Common myeloid progenitor, CD34-positive (primary cell): ENCODE results near the gene ATOH8.

Experiments used
- CTCF ChIA-PET: fragments of 350-600 bp; sonication (Branson Sonifier 250); formaldehyde crosslinking; loops from one replicate; lab custom pipeline; 2021; ENCODE audit warnings: antibody characterized with exemption; lab: Charles Lee
- POLR2A ChIA-PET: fragments of 350-600 bp; sonication (Branson Sonifier 250); formaldehyde crosslinking; loops from one replicate; lab custom pipeline; 2021; ENCODE audit warnings: antibody characterized with exemption; lab: Charles Lee
- DNase-seq, 3 donors: peaks; one replicate each; pipeline versions ENCODE4 v3.0.0 to v3.0.0-alpha.2; 2013
- H3K27ac ChIP-seq, 2 experiments: 1 replicate in 1 of 2; 2 replicates in 1 of 2; pipeline ENCODE4 v1.7.0; 2013; ENCODE audit warnings: inconsistent platforms in 2 of 2, low read length in 2 of 2, mild to moderate bottlenecking in 2 of 2, low read depth in 1 of 2, moderate library complexity in 1 of 2; ENCODE audit not compliant: severe bottlenecking in 2 of 2, insufficient read depth in 1 of 2, poor library complexity in 1 of 2
- H3K27me3 ChIP-seq, 5 experiments: replicated peaks in 2 of 5; 1 replicate in 3 of 5; 2 replicates in 2 of 5; pipeline versions ENCODE4 v1.6.1 to v1.7.0; 2013; ENCODE audit warnings: low read length in 4 of 5, mild to moderate bottlenecking in 2 of 5, moderate library complexity in 2 of 5, inconsistent platforms in 1 of 5; ENCODE audit not compliant: insufficient read depth in 5 of 5, control insufficient read depth in 4 of 5
- H3K36me3 ChIP-seq, 4 experiments: 1 replicate in 2 of 4; 2 replicates in 2 of 4; pipeline versions ENCODE4 v1.6.1 to v1.7.0; 2013; ENCODE audit warnings: low read length in 3 of 4, control low read depth in 1 of 4, mild to moderate bottlenecking in 1 of 4; ENCODE audit not compliant: control insufficient read depth in 4 of 4, insufficient read depth in 4 of 4
- H3K4me1 ChIP-seq, 4 experiments: 1 replicate in 3 of 4; 2 replicates in 1 of 4; pipeline versions ENCODE4 v1.6.1 to v1.7.1; 2013; ENCODE audit warnings: low read length in 3 of 4, mild to moderate bottlenecking in 3 of 4, control low read depth in 1 of 4, inconsistent platforms in 1 of 4, moderate library complexity in 1 of 4; ENCODE audit not compliant: control insufficient read depth in 4 of 4, insufficient read depth in 4 of 4; ENCODE audit errors: control extremely low read depth in 1 of 4
- H3K4me3 ChIP-seq, 7 experiments: 1 replicate in 4 of 7; 2 replicates in 3 of 7; pipeline versions ENCODE4 v1.5.1 to v1.7.0; 2013; ENCODE audit warnings: mild to moderate bottlenecking in 7 of 7, low read length in 6 of 7, moderate library complexity in 6 of 7, inconsistent platforms in 2 of 7, low read depth in 2 of 7, control low read depth in 1 of 7; ENCODE audit not compliant: insufficient read depth in 4 of 7, control insufficient read depth in 1 of 7; ENCODE audit errors: extremely low read depth in 1 of 7
- H3K9me3 ChIP-seq, 5 experiments: 1 replicate in 4 of 5; 2 replicates in 1 of 5; pipeline versions ENCODE4 v1.6.1 to v1.7.1; 2013; ENCODE audit warnings: low read length in 4 of 5, mild to moderate bottlenecking in 2 of 5, inconsistent platforms in 1 of 5, low read depth in 1 of 5, moderate library complexity in 1 of 5; ENCODE audit not compliant: control insufficient read depth in 4 of 5, insufficient read depth in 2 of 5; ENCODE audit errors: control extremely low read depth in 1 of 5
- WGBS: methylation state at CpG from one replicate; pipeline ENCODE4 v1.1.5; 2013; ENCODE audit not compliant: insufficient coverage; 5-methylcytosine and 5-hydroxymethylcytosine counted together

Gene ATOH8

GRCh38 chr2:85734942-85735608 is 18.7 kb upstream of the ATOH8 start:
- no peak for DNase-seq
- ChIA-PET CTCF (interaction anchor here (0.7 to 6.4 kb wide), 5 partner anchors 10 to 78 kb away, joined by 3 to 43 read pairs (median 3); no protein-coding TSS in a partner anchor), POLR2A (no interaction called here)
- Histone ChIP-seq H3K27ac (no peak overlapping the region), H3K4me3 (no peak overlapping the region), H3K4me1 (peaks cover 0 to 8% (median under 1%) of the 10 kb centered on the region in 4 experiments), H3K27me3 (peaks cover 0 to 3% (median 0%) of the 10 kb centered on the region in 5 experiments), H3K9me3 (no peaks in the 10 kb centered on the region), H3K36me3 (no peaks in the 10 kb centered on the region)
- 94% methylated on average over 3 of the region's 5 CpGs for WGBS

- Histone ChIP-seq H3K4me3 (no peak overlapping the region), H3K4me1 (peaks cover 0 to 8% (median under 1%) of the 10 kb centered on the region in 4 experiments), H3K27ac (no peak overlapping the region), H3K36me3 (no peaks in the 10 kb centered on the region), H3K9me3 (no peaks in the 10 kb centered on the region), H3K27me3 (peaks cover 0 to 3% (median 0%) of the 10 kb centered on the region in 5 experiments)
- ChIA-PET POLR2A (no interaction called here), CTCF (interaction anchor here (0.7 to 6.4 kb wide), 3 partner anchors 9 to 77 kb away, joined by 3 to 43 read pairs (median 3); no protein-coding TSS in a partner anchor)
- DNase-seq, result no peak
Observed at GRCh38 chr2:85735691-85736090, 18.1 kb upstream of the ATOH8 start.

GRCh38 chr2:85736456-85737355 is 17.1 kb upstream of the ATOH8 start:
- no peak overlapping the region for H3K27ac ChIP-seq
- H3K36me3 ChIP-seq, result no peaks in the 10 kb centered on the region
- DNase-seq, result no peak
- WGBS, result 100% methylated on average over 5 of the region's 7 CpGs
- ChIA-PET CTCF (interaction anchor here (1.2 to 6.4 kb wide), 8 partner anchors 11 to 99 kb away, joined by 3 to 43 read pairs (median 4); no protein-coding TSS in a partner anchor), POLR2A (no interaction called here)
- peaks cover 0 to 8% (median under 1%) of the 10 kb centered on the region in 4 experiments for H3K4me1 ChIP-seq
- H3K9me3 ChIP-seq, result no peaks in the 10 kb centered on the region
- peaks cover 0 to 6% (median 0%) of the 10 kb centered on the region in 5 experiments for H3K27me3 ChIP-seq
- H3K4me3 ChIP-seq, result no peak overlapping the region

- Histone ChIP-seq H3K9me3 (no peaks in the 10 kb centered on the region), H3K4me3 (no peak overlapping the region), H3K27ac (no peak overlapping the region), H3K27me3 (peaks cover 0 to 6% (median 0%) of the 10 kb centered on the region in 5 experiments), H3K4me1 (peaks cover 0 to 8% (median 4%) of the 10 kb centered on the region in 4 experiments), H3K36me3 (no peaks in the 10 kb centered on the region)
- no peak for DNase-seq
- 87% methylated on average over 4 of the region's 4 CpGs for WGBS
- ChIA-PET CTCF (interaction anchor here (1.2 to 6.4 kb wide), 5 partner anchors 10 to 90 kb away, joined by 3 to 43 read pairs (median 4); no protein-coding TSS in a partner anchor), POLR2A (no interaction called here)
Observed at GRCh38 chr2:85737481-85737880, 16.3 kb upstream of the ATOH8 start.

- Histone ChIP-seq H3K4me1 (peaks cover 0 to 10% (median 8%) of the 10 kb centered on the region in 4 experiments), H3K27me3 (peaks cover 0 to 6% (median 0%) of the 10 kb centered on the region in 5 experiments), H3K36me3 (no peaks in the 10 kb centered on the region), H3K9me3 (no peaks in the 10 kb centered on the region), H3K4me3 (no peak overlapping the region), H3K27ac (no peak overlapping the region)
- ChIA-PET POLR2A (no interaction called here), CTCF (interaction anchor here (1.2 to 5.5 kb wide), 3 partner anchors 9 to 14 kb away, joined by 5 to 55 read pairs (median 6); partner anchors contain the start of gene ATOH8)
- WGBS, result 100% methylated on average over 2 of the region's 4 CpGs
- no peak for DNase-seq
Observed at GRCh38 chr2:85737961-85738360, 15.8 kb upstream of the ATOH8 start.

GRCh38 chr2:85740193-85740592 is 13.6 kb upstream of the ATOH8 start:
- Histone ChIP-seq H3K9me3 (no peaks in the 10 kb centered on the region), H3K27ac (no peak overlapping the region), H3K4me3 (no peak overlapping the region), H3K36me3 (no peaks in the 10 kb centered on the region), H3K4me1 (peaks cover 0 to 11% (median 4%) of the 10 kb centered on the region in 4 experiments), H3K27me3 (peaks cover 0 to 11% (median 4%) of the 10 kb centered on the region in 5 experiments)
- POLR2A ChIA-PET, result no interaction called here
- 93% methylated on average over 4 of the region's 4 CpGs for WGBS
- CTCF ChIA-PET, result interaction anchor here (0.9 to 5.5 kb wide), 11 partner anchors 8 to 337 kb away, joined by 3 to 55 read pairs (median 8); partner anchors contain the start of gene ATOH8
- DNase-seq, result no peak
